ENCODE results near the gene TXNDC8.
"Not testable (repeated sequence)": the region's sequence is repeated elsewhere in the genome, so short reads cannot be mapped to it uniquely, and the experiment has no call there.

TXNDC8 gene

GRCh38 chr9:110327716-110328115 is 9.9 kb downstream of the TXNDC8 start:
- DNase-seq (ENCODE audit: low read depth), result no peak

GRCh38 chr9:110323818-110324217 is 13.8 kb downstream of the TXNDC8 start:
- DNase-seq (ENCODE audit: low read depth), result no peak

- no peak for DNase-seq (ENCODE audit: low read depth)
These were observed 16.8 kb downstream of the TXNDC8 start for GRCh38 chr9:110320651-110321445.

GRCh38 chr9:110319781-110320492 is 17.7 kb downstream of the TXNDC8 start:
- DNase-seq (ENCODE audit: low read depth), result no peak

- DNase-seq (ENCODE audit: low read depth), result no peak
These were observed 19.8 kb downstream of the TXNDC8 start for GRCh38 chr9:110317911-110318310.

GRCh38 chr9:110316261-110317075 is 21.2 kb downstream of the TXNDC8 start:
- DNase-seq (ENCODE audit: low read depth), result no peak

- not testable (repeated sequence) for DNase-seq (ENCODE audit: low read depth)
These were observed 25.7 kb downstream of the TXNDC8 start for GRCh38 chr9:110311978-110312377.

- DNase-seq (ENCODE audit: low read depth), result no peak
These were observed 28.0 kb downstream of the TXNDC8 start for GRCh38 chr9:110309681-110310080.

- DNase-seq (ENCODE audit: low read depth), result no peak
These were observed 29.0 kb downstream of the TXNDC8 start for GRCh38 chr9:110308633-110309038.

GRCh38 chr9:110307191-110307590 is 30.5 kb downstream of the TXNDC8 start:
- DNase-seq (ENCODE audit: low read depth), result no peak

- no peak for DNase-seq (ENCODE audit: low read depth)
These were observed 34.5 kb downstream of the TXNDC8 start for GRCh38 chr9:110303133-110303532.

- DNase-seq (ENCODE audit: low read depth), result no peak
These were observed 39.5 kb downstream of the TXNDC8 start for GRCh38 chr9:110298043-110298605.

GRCh38 chr9:110293248-110293647 is 44.4 kb downstream of the TXNDC8 start:
- DNase-seq (ENCODE audit: low read depth), result no peak

- DNase-seq (ENCODE audit: low read depth), result no peak
These were observed 45.6 kb downstream of the TXNDC8 start for GRCh38 chr9:110291921-110292557.

GRCh38 chr9:110290001-110290400 is 47.7 kb downstream of the TXNDC8 start:
- DNase-seq (ENCODE audit: low read depth), result no peak

GRCh38 chr9:110288503-110288902 is 49.2 kb downstream of the TXNDC8 start:
- no peak for DNase-seq (ENCODE audit: low read depth)

GRCh38 chr9:110287289-110287680 is 50.4 kb downstream of the TXNDC8 start:
- no peak for DNase-seq (ENCODE audit: low read depth)

GRCh38 chr9:110284211-110284844 is 53.3 kb downstream of the TXNDC8 start:
- DNase-seq (ENCODE audit: low read depth), result no peak

GRCh38 chr9:110283751-110284150 is 53.9 kb downstream of the TXNDC8 start:
- DNase-seq (ENCODE audit: low read depth), result no peak

- no peak for DNase-seq (ENCODE audit: low read depth)
These were observed 55.0 kb downstream of the TXNDC8 start for GRCh38 chr9:110282739-110283081.

- DNase-seq (ENCODE audit: low read depth), result no peak
These were observed 55.5 kb downstream of the TXNDC8 start for GRCh38 chr9:110282018-110282738.

All from non-pigmented ciliary epithelial cell (primary cell).